ENCODE results near the gene KIF26B.

DNA sequence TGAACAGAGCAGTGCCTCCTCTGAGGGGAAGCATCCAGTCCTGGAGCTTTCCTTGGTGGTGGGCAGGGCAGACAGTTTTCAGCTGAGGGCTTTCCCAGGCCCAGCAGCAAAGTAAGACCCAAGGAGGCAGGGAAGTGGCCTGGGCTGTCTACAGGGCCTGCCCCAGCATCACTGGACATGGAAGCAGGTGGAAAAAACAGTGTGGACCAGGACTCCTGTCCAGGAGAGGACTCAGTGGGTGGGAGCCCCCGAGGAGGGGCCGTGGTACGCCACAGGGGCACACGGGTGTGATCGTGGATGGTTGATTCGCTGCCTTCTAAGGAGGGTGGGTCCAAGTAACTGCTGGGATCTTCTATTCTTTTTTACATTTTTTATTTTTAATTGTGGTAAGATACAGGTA, 387.6 kb downstream of the KIF26B start:
- TF ChIP-seq, protein P1, sequence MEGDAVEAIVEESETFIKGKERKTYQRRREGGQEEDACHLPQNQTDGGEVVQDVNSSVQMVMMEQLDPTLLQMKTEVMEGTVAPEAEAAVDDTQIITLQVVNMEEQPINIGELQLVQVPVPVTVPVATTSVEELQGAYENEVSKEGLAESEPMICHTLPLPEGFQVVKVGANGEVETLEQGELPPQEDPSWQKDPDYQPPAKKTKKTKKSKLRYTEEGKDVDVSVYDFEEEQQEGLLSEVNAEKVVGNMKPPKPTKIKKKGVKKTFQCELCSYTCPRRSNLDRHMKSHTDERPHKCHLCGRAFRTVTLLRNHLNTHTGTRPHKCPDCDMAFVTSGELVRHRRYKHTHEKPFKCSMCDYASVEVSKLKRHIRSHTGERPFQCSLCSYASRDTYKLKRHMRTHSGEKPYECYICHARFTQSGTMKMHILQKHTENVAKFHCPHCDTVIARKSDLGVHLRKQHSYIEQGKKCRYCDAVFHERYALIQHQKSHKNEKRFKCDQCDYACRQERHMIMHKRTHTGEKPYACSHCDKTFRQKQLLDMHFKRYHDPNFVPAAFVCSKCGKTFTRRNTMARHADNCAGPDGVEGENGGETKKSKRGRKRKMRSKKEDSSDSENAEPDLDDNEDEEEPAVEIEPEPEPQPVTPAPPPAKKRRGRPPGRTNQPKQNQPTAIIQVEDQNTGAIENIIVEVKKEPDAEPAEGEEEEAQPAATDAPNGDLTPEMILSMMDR (IDR thresholded peaks at IDR 0.05): no peak
- no peak for TF ChIP-seq POLR2A (IDR thresholded peaks at IDR 0.05)
- TF ChIP-seq EP300 (IDR thresholded peaks at IDR 0.05): no peak

Data from stomach (tissue), 4 donors.